Endometrium (tissue), 2 donors: ENCODE measurements around the gene RAB24.
"Not testable (repeated sequence)": the region's sequence is repeated elsewhere in the genome, so short reads cannot be mapped to it uniquely, and the experiment has no call there.

Experiments
- FAIRE-seq: peaks from 2 replicates; lab custom pipeline; 2012; peaks lifted over from hg19 to GRCh38; lab: Jason Lieb, UNC
- donor health status: control.
- donor health status: control.

RAB24 gene

GRCh38 chr5:177303121-177303924 lies at the start of gene RAB24, which contains the start of gene PRELID1:
RAB24 (minus strand) TSS chr5:177303719; CDS start chr5:177303288, 431 bp downstream.
PRELID1 (plus strand) TSS chr5:177303799; CDS start chr5:177303986, 187 bp downstream.
- no peak for FAIRE-seq

- no peak for FAIRE-seq
Measured at GRCh38 chr5:177353093-177353492, 49.6 kb upstream of the RAB24 start.

- FAIRE-seq: no peak
Measured at GRCh38 chr5:177351392-177352329, 48.1 kb upstream of the RAB24 start, which contains the start of gene LMAN2. LMAN2 (minus strand) TSS chr5:177351668; CDS start chr5:177351647, 21 bp downstream.

- FAIRE-seq: no peak
Measured at GRCh38 chr5:177350776-177351391, 47.4 kb upstream of the RAB24 start.

- FAIRE-seq: no peak
Measured at GRCh38 chr5:177349762-177350161, 46.2 kb upstream of the RAB24 start.

GRCh38 chr5:177349362-177349647 lies 45.8 kb upstream of the RAB24 start:
- no peak for FAIRE-seq

GRCh38 chr5:177347699-177348098 lies 44.2 kb upstream of the RAB24 start:
- FAIRE-seq: no peak

- FAIRE-seq: no peak
Measured at GRCh38 chr5:177346820-177347219, 43.3 kb upstream of the RAB24 start.

- no peak for FAIRE-seq
Measured at GRCh38 chr5:177344891-177345290, 41.4 kb upstream of the RAB24 start.

GRCh38 chr5:177343777-177344176 lies 40.3 kb upstream of the RAB24 start:
- no peak for FAIRE-seq

GRCh38 chr5:177343000-177343399 lies 39.5 kb upstream of the RAB24 start:
- not testable (repeated sequence) for FAIRE-seq

- FAIRE-seq: no peak
Measured at GRCh38 chr5:177339107-177339638, 35.7 kb upstream of the RAB24 start.

GRCh38 chr5:177338251-177339106 lies 35.0 kb upstream of the RAB24 start:
- FAIRE-seq: no peak

- FAIRE-seq: no peak
Measured at GRCh38 chr5:177336603-177337494, 33.3 kb upstream of the RAB24 start.

- FAIRE-seq: no peak
Measured at GRCh38 chr5:177336112-177336511, 32.6 kb upstream of the RAB24 start.

- FAIRE-seq: no peak
Measured at GRCh38 chr5:177335701-177336065, 32.2 kb upstream of the RAB24 start.

- FAIRE-seq: no peak
Measured at GRCh38 chr5:177334781-177335700, 31.5 kb upstream of the RAB24 start.

- no peak for FAIRE-seq
Measured at GRCh38 chr5:177334155-177334551, 30.6 kb upstream of the RAB24 start.
